ENCODE results near the gene LACTB. TPM values are rescaled to one million over a fixed set of nuclear protein-coding genes. Genes with fewer than 3 reads are reported as not detected.

Gene LACTB
- total and polyA plus RNA-seq, 12 donors = 11.6 to 32.2 (median 24.3) TPM

DNA sequence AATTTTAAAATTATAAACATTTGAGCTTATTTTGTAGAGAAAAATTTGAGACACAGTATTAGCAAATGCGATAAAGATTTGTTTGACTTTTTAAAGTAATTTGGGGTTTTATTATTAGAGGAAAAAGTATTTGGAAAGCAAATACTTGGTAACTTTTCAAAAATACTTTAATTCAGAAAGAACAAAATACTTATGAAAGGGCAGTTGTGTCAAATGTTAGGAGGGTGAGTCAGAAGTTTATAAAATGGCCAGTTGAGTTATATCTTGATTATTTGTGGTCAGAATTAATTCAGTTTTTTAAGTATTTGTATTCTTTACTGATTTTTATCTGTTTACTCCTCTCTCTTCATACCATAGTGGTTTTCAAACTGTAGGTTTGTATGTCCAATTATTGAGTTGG lies 12.1 kb downstream of the LACTB start:
- Histone ChIP-seq H3K36me3 (peaks cover 0 to 47% (median 12%) of the 10 kb centered on the region in 9 donors), H3K9me3 (no peaks in the 10 kb centered on the region), H3K4me1 (peaks cover 0 to 36% (median 0%) of the 10 kb centered on the region in 9 donors), H3K27me3 (no peaks in the 10 kb centered on the region), H3K4me3 (no peak overlapping the region), H3K27ac (peak overlapping the region in 1 of 10 donors; percentile 31)
- 87% methylated on average over 1 of the region's 1 CpG for WGBS, 2 donors
- intact Hi-C loops (cut with DNase I) = no loop called here
- ATAC-seq (no peak), DNase-seq (no peak)
- TF ChIP-seq CTCF (IDR thresholded peaks at IDR 0.05) = no peak

DNA sequence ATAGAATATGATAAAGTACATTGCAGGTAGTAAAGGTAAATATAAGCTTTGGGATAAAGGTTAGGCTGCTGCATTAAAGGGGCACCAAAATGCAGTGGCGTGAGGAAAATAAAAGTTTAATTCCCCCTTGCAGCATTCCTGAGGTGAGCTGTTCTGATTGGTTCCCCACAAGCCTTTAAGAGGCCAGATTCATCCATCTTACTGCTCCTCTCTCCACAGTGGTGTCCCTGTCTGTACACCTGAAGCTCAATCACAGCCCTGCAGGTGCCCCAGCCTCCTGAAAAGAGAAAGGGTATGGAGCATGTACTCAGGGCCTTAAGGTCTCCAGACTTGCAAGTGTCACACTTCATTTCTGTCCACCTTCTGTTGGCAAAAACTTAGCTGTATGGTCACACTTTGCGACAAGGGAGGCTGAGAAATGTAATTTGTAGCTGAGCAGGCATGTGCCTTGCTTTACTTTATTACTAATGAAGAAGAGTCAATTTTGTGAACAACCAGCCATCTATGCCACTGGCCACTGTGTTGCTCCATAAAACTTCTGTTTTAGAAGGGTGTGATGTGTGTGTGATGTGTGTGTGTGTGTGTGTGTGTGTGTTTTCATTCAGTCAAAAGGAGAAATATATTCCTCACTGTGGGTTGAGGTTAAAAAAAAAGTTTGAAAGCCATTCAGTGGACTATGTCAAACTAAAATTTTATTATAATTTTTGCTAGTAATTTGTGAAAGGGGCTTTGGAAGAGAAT lies 12.8 kb downstream of the LACTB start:
- Histone ChIP-seq H3K4me1 (peaks cover 0 to 36% (median 0%) of the 10 kb centered on the region in 9 donors), H3K4me3 (no peak overlapping the region), H3K27ac (peak overlapping the region in 1 of 10 donors; percentile 73), H3K36me3 (peaks cover 0 to 40% (median 12%) of the 10 kb centered on the region in 9 donors), H3K27me3 (no peaks in the 10 kb centered on the region), H3K9me3 (no peaks in the 10 kb centered on the region)
- WGBS, 2 donors = 96 to 98% methylated on average over 2 of the region's 2 CpGs
- no peak for TF ChIP-seq CTCF (IDR thresholded peaks at IDR 0.05)
- ATAC-seq (peak in 1 of 8 donors; percentile 20), DNase-seq (no peak)
- intact Hi-C loops (cut with DNase I) = no loop called here

DNA sequence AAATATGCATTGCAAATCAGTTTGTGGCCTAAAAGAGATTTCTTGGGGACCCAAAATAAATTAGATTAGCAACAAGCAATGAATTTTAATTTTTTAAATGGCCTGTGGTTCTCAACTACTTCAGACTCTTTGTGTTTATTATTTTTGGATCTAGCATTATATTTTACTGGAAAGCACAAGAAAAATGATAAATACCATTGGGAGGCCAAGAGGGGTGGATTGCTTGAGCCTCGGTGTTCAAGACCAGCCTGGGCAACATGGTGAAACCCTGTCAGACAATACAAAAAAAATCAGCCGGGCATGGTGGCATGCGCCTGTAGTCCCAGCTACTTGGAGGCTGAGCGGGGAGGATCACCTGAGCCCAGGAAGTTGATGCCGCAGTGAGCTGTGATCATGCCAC lies 13.6 kb downstream of the LACTB start:
- Histone ChIP-seq H3K4me1 (peaks cover 0 to 36% (median 0%) of the 10 kb centered on the region in 9 donors), H3K27me3 (no peaks in the 10 kb centered on the region), H3K4me3 (no peak overlapping the region), H3K36me3 (peaks cover 0 to 36% (median 12%) of the 10 kb centered on the region in 9 donors), H3K27ac (peak overlapping the region in 1 of 10 donors; percentile 73), H3K9me3 (no peaks in the 10 kb centered on the region)
- TF ChIP-seq CTCF (IDR thresholded peaks at IDR 0.05) = no peak
- intact Hi-C loops (cut with DNase I) = no loop called here
- WGBS, 2 donors = 94 to 95% methylated on average over 5 of the region's 5 CpGs
- DNase-seq = no peak
- ATAC-seq = no peak

GRCh38 chr15:63135804-63136203 lies 14.1 kb downstream of the LACTB start:
- peaks cover 0 to 36% (median 0%) of the 10 kb centered on the region in 9 donors for H3K4me1 ChIP-seq
- WGBS, 2 donors = 71 to 72% methylated on average over 3 of the region's 3 CpGs
- peaks cover 0 to 36% (median 9%) of the 10 kb centered on the region in 9 donors for H3K36me3 ChIP-seq
- ATAC-seq (peak in 1 of 8 donors; percentile 37), DNase-seq (no peak)
- intact Hi-C loops (cut with DNase I) = no loop called here
- H3K27ac ChIP-seq = peak overlapping the region in 1 of 10 donors; percentile 73
- no peaks in the 10 kb centered on the region for H3K9me3 ChIP-seq
- TF ChIP-seq CTCF (IDR thresholded peaks at IDR 0.05) = no peak
- H3K27me3 ChIP-seq = no peaks in the 10 kb centered on the region
- no peak overlapping the region for H3K4me3 ChIP-seq
